GM12872 (cell line): ENCODE measurements around the gene NDUFAF7.

ENCODE experiments used
- TF ChIP-seq, protein P1 (sequence below): IDR thresholded peaks from 3 replicates; pipeline ENCODE4 v1.5.1; 2011; ENCODE audit warnings: low read depth, mild to moderate bottlenecking, low read length, moderate library complexity; ENCODE audit not compliant: insufficient read depth

The NDUFAF7 gene, protein sequence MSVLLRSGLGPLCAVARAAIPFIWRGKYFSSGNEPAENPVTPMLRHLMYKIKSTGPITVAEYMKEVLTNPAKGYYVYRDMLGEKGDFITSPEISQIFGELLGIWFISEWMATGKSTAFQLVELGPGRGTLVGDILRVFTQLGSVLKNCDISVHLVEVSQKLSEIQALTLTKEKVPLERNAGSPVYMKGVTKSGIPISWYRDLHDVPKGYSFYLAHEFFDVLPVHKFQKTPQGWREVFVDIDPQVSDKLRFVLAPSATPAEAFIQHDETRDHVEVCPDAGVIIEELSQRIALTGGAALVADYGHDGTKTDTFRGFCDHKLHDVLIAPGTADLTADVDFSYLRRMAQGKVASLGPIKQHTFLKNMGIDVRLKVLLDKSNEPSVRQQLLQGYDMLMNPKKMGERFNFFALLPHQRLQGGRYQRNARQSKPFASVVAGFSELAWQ

DNA sequence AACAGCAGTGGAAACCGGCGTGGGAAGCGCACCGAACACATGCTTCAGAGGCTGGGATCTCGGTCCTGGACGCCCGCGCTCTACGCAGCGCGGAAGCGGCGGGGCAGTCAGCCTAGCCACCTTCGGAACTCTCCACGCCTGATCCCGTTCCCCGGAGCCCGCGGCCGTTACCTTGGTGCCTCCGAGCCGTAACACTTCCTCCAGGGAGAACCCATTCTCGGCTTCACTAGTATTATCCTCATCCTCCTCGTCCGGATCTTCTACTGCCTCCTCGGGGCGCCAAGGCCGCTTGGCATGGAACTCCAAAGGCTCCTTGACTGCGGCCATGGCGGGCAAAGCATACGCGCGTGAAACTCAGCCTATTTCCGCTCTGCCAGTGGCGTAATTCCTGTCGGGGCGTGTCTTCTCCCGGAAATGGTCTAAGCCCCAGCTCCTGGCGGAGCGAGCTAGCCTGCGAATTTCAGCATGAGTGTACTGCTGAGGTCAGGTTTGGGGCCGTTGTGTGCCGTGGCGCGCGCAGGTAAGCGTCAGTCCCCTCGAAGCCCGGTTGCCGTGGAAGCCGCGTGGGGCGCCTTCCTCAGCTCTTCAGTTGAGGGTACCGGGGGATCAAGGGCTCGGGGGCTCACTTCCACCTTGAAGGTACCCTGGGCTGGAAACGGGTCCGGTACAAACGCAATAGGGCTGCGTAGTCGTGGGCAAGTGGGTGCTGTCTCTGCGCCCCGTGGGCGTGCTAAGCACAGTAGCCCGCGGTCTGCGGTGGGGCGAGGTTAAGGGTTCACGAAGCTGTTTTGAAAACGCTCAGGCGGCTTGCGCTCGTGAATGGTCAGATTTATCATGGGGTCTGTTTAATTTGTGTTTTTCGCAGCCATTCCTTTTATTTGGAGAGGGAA is at the start of gene NDUFAF7, which contains the start of gene CEBPZ:
NDUFAF7 (plus strand) TSS at position 418 of the 890 bp plus-strand sequence; CDS start at position 466, 48 bp downstream.
CEBPZ (minus strand) TSS at position 356 of the 890 bp plus-strand sequence; CDS start at position 327, 29 bp downstream.
- TF ChIP-seq, protein P1, sequence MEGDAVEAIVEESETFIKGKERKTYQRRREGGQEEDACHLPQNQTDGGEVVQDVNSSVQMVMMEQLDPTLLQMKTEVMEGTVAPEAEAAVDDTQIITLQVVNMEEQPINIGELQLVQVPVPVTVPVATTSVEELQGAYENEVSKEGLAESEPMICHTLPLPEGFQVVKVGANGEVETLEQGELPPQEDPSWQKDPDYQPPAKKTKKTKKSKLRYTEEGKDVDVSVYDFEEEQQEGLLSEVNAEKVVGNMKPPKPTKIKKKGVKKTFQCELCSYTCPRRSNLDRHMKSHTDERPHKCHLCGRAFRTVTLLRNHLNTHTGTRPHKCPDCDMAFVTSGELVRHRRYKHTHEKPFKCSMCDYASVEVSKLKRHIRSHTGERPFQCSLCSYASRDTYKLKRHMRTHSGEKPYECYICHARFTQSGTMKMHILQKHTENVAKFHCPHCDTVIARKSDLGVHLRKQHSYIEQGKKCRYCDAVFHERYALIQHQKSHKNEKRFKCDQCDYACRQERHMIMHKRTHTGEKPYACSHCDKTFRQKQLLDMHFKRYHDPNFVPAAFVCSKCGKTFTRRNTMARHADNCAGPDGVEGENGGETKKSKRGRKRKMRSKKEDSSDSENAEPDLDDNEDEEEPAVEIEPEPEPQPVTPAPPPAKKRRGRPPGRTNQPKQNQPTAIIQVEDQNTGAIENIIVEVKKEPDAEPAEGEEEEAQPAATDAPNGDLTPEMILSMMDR: no peak

DNA sequence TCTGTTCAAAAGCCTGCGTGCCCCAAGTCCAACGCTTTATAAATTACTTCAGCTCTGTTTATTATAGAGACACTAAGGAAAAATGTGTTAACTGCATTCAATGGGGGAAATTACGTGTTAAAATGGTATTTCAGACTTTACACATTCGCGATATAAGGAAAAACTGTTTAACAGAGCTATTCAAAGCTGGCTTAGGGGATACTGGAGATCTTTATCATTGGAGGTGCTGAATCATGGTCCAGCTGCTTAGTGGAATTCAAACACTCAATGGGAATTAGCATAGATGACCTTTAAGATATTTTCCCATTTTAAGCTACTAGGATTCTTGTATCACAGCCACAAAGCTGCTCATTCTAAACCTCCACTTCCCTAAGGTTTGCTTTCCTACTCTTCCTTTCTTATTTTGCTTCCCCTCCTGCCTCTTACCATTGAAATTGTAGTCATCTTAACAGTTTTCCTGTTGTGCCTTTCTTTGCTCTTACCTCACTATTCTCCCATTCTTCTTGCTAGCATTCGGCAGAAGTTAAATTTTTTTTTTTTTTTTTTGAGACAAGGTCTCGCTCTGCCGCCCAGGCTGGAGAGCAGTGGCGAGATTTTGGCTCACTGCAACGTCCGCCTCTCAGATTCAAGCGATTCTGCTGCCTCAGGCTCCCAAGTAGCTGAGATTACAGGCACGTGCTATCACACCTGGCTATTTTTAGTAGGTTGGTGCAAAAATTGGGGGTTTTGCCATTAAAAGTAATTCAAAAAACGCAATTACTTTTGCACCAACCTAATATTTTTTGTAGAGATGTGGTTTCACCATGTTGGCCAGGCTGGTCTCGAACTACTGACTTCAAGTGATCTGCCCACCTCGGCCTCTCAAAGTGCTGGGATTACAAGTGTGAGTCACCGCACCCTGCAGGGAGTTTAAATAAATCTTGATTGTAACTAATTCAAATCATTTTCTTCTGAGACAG is 49.5 kb upstream of the NDUFAF7 start:
- TF ChIP-seq, protein P1: no peak

DNA sequence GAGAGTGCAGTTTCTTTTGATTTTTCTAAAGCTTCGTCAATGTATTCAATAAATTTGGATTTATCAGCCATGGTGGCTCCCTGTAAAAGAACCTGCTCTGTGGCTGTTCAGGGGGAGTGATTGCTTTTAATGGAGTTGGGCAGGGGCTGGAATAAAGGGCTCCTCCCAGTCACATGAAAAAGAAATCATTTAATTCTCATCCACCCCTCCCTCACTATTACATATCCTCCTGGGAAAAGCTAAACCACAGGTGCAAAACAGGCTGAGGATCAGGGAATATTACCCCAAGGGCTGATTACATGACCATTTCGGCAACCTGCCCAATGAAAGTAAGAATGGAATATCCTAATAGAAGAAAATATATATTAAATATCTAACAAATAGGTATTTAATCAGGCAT is 42.9 kb upstream of the NDUFAF7 start, which contains the start of gene SULT6B1:
SULT6B1 (minus strand) TSS at position 101 of the 400 bp plus-strand sequence; CDS start at position 71, 30 bp downstream.
- TF ChIP-seq, protein P1: no peak

GRCh38 chr2:37189452-37190153 is 41.9 kb upstream of the NDUFAF7 start:
- TF ChIP-seq, protein P1: no peak

DNA sequence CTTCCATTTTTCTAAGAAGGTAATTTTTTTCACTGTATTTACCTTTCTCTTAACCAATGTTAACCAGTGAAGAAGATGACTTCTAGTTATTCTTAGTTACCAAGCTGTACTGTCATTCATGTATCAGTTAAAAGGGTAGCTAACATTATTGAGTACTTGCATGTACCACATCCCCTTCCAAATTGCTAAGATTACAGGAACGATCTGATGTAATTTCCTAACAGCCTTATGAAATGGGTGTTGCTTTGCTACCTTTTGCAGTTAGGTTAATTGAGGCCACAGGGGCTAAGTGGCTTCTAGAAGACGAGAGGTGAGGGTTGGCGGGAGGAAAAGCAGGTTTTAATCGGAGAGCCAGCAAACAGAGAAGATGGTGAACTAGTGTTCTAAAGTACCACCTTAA is 41.2 kb upstream of the NDUFAF7 start:
- TF ChIP-seq, protein P1: no peak

- TF ChIP-seq, protein P1: no peak
Measured at GRCh38 chr2:37191253-37191652, 40.2 kb upstream of the NDUFAF7 start.
